T follicular helper cell (primary cell): ENCODE data around the gene CCNC.
"Not testable (repeated sequence)": the region's sequence is repeated elsewhere in the genome, so short reads cannot be mapped to it uniquely, and the experiment has no call there.

Experiments used
- DNase-seq: peaks from one replicate; pipeline ENCODE4 v3.0.0-alpha.2; 2020; ENCODE audit warnings: low read depth

CCNC gene

GRCh38 chr6:99603421-99604165 is 35.1 kb upstream of the CCNC start:
- DNase-seq = no peak

- no peak for DNase-seq
These were observed 34.3 kb upstream of the CCNC start for GRCh38 chr6:99602520-99603420.

GRCh38 chr6:99594696-99595095 is 26.2 kb upstream of the CCNC start:
- not testable (repeated sequence) for DNase-seq

GRCh38 chr6:99592900-99593299 is 24.4 kb upstream of the CCNC start:
- no peak for DNase-seq

GRCh38 chr6:99591673-99592364 is 23.4 kb upstream of the CCNC start:
- no peak for DNase-seq

GRCh38 chr6:99590728-99591672 is 22.5 kb upstream of the CCNC start:
- DNase-seq = no peak

GRCh38 chr6:99589907-99590493 is 21.5 kb upstream of the CCNC start:
- DNase-seq = no peak

- DNase-seq = no peak
These were observed 20.8 kb upstream of the CCNC start for GRCh38 chr6:99589290-99589672.

GRCh38 chr6:99588618-99589289 is 20.3 kb upstream of the CCNC start:
- peak; percentile 42 for DNase-seq

GRCh38 chr6:99587792-99588191 is 19.3 kb upstream of the CCNC start:
- DNase-seq = no peak

- no peak for DNase-seq
These were observed 11.3 kb upstream of the CCNC start for GRCh38 chr6:99579781-99580180.

GRCh38 chr6:99575544-99576227 is 7.2 kb upstream of the CCNC start:
- no peak for DNase-seq

- DNase-seq = no peak
These were observed 5.6 kb upstream of the CCNC start for GRCh38 chr6:99573980-99574617.

- DNase-seq = no peak
These were observed 5.3 kb downstream of the CCNC start for GRCh38 chr6:99563056-99563723.

- DNase-seq = no peak
These were observed 7.8 kb downstream of the CCNC start for GRCh38 chr6:99560668-99561067.

GRCh38 chr6:99559057-99559456 is 9.4 kb downstream of the CCNC start:
- no peak for DNase-seq

- DNase-seq = no peak
These were observed 14.6 kb downstream of the CCNC start for GRCh38 chr6:99553888-99554287.

GRCh38 chr6:99550046-99550748 is 18.3 kb downstream of the CCNC start:
- no peak for DNase-seq
